Chondrocyte (in vitro differentiated cells): ENCODE results near the gene L1CAM. TPM values are rescaled to one million over a fixed set of nuclear protein-coding genes. Genes with fewer than 3 reads are reported as not detected.

Experiments
- DNase-seq: peaks from one replicate; pipeline ENCODE4 v3.0.0; 2021; ENCODE audit warnings: mixed read lengths, low spot score
- H3K27ac Mint-ChIP-seq: one replicate; pipeline ENCODE4 v1.8.0; 2021; ENCODE audit warnings: mild to moderate bottlenecking, moderate library complexity, mixed read lengths; ENCODE audit not compliant: unreplicated experiment
- H3K27me3 Mint-ChIP-seq: 2 replicates; pipeline ENCODE4 v1.8.0; 2021; ENCODE audit warnings: low read depth, mixed read lengths
- H3K36me3 Mint-ChIP-seq: 2 replicates; pipeline ENCODE4 v1.8.0; 2021; ENCODE audit warnings: low read depth, mixed read lengths
- H3K4me1 Mint-ChIP-seq: 2 replicates; pipeline ENCODE4 v1.8.0; 2021; ENCODE audit warnings: low read depth, mild to moderate bottlenecking, mixed read lengths
- H3K4me3 Mint-ChIP-seq: one replicate; pipeline ENCODE4 v1.8.0; 2021; ENCODE audit warnings: mild to moderate bottlenecking, moderate library complexity, mixed read lengths; ENCODE audit not compliant: unreplicated experiment
- H3K9me3 Mint-ChIP-seq: 2 replicates; pipeline ENCODE4 v1.8.0; 2021; ENCODE audit warnings: low read depth, mixed read lengths
- CTCF ChIP-seq: fragments of 200-600 bp; sonication (generic); IDR thresholded peaks from 2 replicates; pipeline ENCODE4 v1.5.0; 2021; ENCODE audit warnings: antibody characterized with exemption, mild to moderate bottlenecking, moderate library complexity
- total RNA-seq: library from RNA; stranded (reverse); gene quantifications from 3 replicates; pipeline ENCODE4 v1.2.1, GENCODE V29; 2021

The L1CAM gene
- total RNA-seq, 1 donor from 2014 or later = 2.5 TPM

GRCh38 chrX:153922932-153923857 lies 37.2 kb upstream of the L1CAM start:
- no peak overlapping the region for H3K4me3 Mint-ChIP-seq
- H3K27me3 Mint-ChIP-seq = no peaks in the 10 kb centered on the region
- TF ChIP-seq CTCF = peak; percentile 69
- H3K4me1 Mint-ChIP-seq = peaks cover 15% of the 10 kb centered on the region
- DNase-seq = peak; percentile 88
- no peak overlapping the region for H3K27ac Mint-ChIP-seq
- no peaks in the 10 kb centered on the region for H3K9me3 Mint-ChIP-seq
- no peaks in the 10 kb centered on the region for H3K36me3 Mint-ChIP-seq

GRCh38 chrX:153921511-153922446 lies 35.8 kb upstream of the L1CAM start:
- H3K27ac Mint-ChIP-seq = no peak overlapping the region
- peaks cover 5% of the 10 kb centered on the region for H3K4me1 Mint-ChIP-seq
- no peaks in the 10 kb centered on the region for H3K9me3 Mint-ChIP-seq
- H3K36me3 Mint-ChIP-seq = no peaks in the 10 kb centered on the region
- H3K4me3 Mint-ChIP-seq = no peak overlapping the region
- no peak for TF ChIP-seq CTCF
- no peaks in the 10 kb centered on the region for H3K27me3 Mint-ChIP-seq
- peak; percentile 89 for DNase-seq

DNA sequence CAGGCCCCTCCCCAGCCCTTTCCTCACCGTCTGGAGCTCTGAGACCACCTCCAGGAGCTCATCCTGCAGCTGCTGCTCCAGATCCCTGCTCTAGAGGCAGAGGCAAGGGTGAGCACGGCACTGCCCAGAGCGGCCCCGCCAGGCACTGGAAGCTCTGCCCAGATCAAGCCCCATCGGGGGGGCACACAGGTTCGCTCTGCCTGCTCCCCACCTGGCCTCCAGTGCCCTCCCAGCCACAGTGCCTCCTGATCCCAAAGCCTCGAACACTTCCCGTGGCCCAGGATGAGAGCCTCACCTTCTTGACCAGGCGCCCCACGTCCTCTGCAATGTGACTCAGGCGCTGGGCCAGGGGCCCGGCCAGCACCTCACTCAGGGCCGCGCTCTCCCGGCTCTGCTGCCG lies 35.1 kb upstream of the L1CAM start:
- no peak for TF ChIP-seq CTCF
- H3K9me3 Mint-ChIP-seq = no peaks in the 10 kb centered on the region
- no peaks in the 10 kb centered on the region for H3K36me3 Mint-ChIP-seq
- no peak for DNase-seq
- H3K4me3 Mint-ChIP-seq = no peak overlapping the region
- H3K27me3 Mint-ChIP-seq = no peaks in the 10 kb centered on the region
- peaks cover 5% of the 10 kb centered on the region for H3K4me1 Mint-ChIP-seq
- H3K27ac Mint-ChIP-seq = no peak overlapping the region

- peaks cover 3% of the 10 kb centered on the region for H3K4me1 Mint-ChIP-seq
- no peaks in the 10 kb centered on the region for H3K9me3 Mint-ChIP-seq
- H3K4me3 Mint-ChIP-seq = no peak overlapping the region
- TF ChIP-seq CTCF = no peak
- H3K27ac Mint-ChIP-seq = no peak overlapping the region
- H3K36me3 Mint-ChIP-seq = no peaks in the 10 kb centered on the region
- DNase-seq = no peak
- H3K27me3 Mint-ChIP-seq = no peaks in the 10 kb centered on the region
Observed at GRCh38 chrX:153920546-153920945, 34.6 kb upstream of the L1CAM start.

DNA sequence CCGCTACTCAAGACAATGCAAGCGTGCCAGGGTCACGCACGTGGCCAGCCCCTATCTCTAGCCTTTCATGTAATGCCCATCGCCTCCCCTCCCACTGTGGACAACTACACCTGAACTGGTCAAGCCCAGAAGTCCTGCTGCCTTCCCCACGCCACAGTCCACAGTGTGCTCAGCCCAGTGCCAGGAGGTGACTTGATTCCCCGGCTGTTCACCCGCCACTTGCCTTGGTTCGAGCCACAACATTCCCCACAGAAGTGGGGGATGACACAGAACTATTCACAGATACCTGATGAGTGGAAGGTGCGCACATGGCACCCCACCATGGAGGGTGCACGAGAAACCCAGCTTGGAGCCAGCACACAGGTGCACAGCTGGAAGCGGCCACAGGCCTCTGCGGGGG lies 33.3 kb upstream of the L1CAM start:
- H3K4me1 Mint-ChIP-seq = peaks cover 2% of the 10 kb centered on the region
- no peaks in the 10 kb centered on the region for H3K27me3 Mint-ChIP-seq
- no peak overlapping the region for H3K27ac Mint-ChIP-seq
- no peak for TF ChIP-seq CTCF
- H3K36me3 Mint-ChIP-seq = no peaks in the 10 kb centered on the region
- H3K4me3 Mint-ChIP-seq = no peak overlapping the region
- H3K9me3 Mint-ChIP-seq = no peaks in the 10 kb centered on the region
- no peak for DNase-seq
